GM12865 (cell line): ENCODE measurements around the gene USP35.

Source experiments
- DNase-seq: peaks from one replicate; pipeline ENCODE4 v3.0.0; 2010; ENCODE audit warnings: low read depth
- H3K4me3 ChIP-seq: 2 replicates; pipeline ENCODE4 v1.5.1; 2011; ENCODE audit warnings: mild to moderate bottlenecking, low read depth, low read length, control low read depth
- CTCF ChIP-seq: IDR thresholded peaks from 2 replicates; pipeline ENCODE4 v1.5.1; 2011; ENCODE audit warnings: low read length, control low read depth, low read depth, inconsistent platforms; ENCODE audit not compliant: insufficient read depth; ENCODE audit errors: missing control alignments

The USP35 gene

GRCh38 chr11:78161962-78162371, 26.8 kb upstream of the USP35 start:
- TF ChIP-seq CTCF = no peak
- H3K4me3 ChIP-seq = no peak overlapping the region
- no peak for DNase-seq

- TF ChIP-seq CTCF = no peak
- H3K4me3 ChIP-seq = no peak overlapping the region
- no peak for DNase-seq
These were observed 24.9 kb upstream of the USP35 start for GRCh38 chr11:78163828-78164227.

- no peak for DNase-seq
- no peak for TF ChIP-seq CTCF
- no peak overlapping the region for H3K4me3 ChIP-seq
These were observed 24.2 kb upstream of the USP35 start for GRCh38 chr11:78164471-78164870.

GRCh38 chr11:78166855-78167469, 21.8 kb upstream of the USP35 start:
- H3K4me3 ChIP-seq = no peak overlapping the region
- no peak for TF ChIP-seq CTCF
- no peak for DNase-seq

GRCh38 chr11:78168539-78169477, 19.9 kb upstream of the USP35 start:
- no peak for TF ChIP-seq CTCF
- H3K4me3 ChIP-seq = no peak overlapping the region
- DNase-seq = no peak

GRCh38 chr11:78170413-78170812, 18.3 kb upstream of the USP35 start:
- no peak for DNase-seq
- TF ChIP-seq CTCF = no peak
- no peak overlapping the region for H3K4me3 ChIP-seq
